ENCODE data around the gene SMCO3. TPM values are rescaled to one million over a fixed set of nuclear protein-coding genes. Genes with fewer than 3 reads are reported as not detected.

Gene SMCO3
- polyA plus RNA-seq, 1 experiment: 0.45 TPM

DNA sequence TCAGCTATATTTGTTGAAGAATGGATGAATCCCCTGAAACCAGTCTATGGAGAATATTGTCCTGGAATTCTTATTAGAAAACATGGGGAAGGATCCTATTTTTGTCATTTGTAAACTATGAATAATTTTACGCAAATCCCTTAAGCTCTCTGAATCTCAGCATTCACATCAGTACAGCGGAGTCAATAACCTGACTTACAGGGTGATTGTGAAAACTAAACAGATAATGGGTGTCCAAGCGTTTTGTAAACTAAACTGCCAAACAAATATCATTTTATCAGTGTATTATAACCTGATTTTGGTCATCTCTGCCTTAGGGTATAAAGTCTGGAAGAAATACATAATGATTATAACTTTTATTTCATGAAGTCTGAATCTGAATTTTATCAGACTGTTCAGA, 19.4 kb upstream of the SMCO3 start:
- TF ChIP-seq, protein P1, sequence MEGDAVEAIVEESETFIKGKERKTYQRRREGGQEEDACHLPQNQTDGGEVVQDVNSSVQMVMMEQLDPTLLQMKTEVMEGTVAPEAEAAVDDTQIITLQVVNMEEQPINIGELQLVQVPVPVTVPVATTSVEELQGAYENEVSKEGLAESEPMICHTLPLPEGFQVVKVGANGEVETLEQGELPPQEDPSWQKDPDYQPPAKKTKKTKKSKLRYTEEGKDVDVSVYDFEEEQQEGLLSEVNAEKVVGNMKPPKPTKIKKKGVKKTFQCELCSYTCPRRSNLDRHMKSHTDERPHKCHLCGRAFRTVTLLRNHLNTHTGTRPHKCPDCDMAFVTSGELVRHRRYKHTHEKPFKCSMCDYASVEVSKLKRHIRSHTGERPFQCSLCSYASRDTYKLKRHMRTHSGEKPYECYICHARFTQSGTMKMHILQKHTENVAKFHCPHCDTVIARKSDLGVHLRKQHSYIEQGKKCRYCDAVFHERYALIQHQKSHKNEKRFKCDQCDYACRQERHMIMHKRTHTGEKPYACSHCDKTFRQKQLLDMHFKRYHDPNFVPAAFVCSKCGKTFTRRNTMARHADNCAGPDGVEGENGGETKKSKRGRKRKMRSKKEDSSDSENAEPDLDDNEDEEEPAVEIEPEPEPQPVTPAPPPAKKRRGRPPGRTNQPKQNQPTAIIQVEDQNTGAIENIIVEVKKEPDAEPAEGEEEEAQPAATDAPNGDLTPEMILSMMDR (IDR thresholded peaks at IDR 0.05; ENCODE audit: insufficient read depth, low read depth, low read length): no peak
- POLR2A ChIA-PET: no interaction called here
- DNase-seq (ENCODE audit: low read depth): no peak
- Histone ChIP-seq H3K27me3 (ENCODE audit: control insufficient read depth, insufficient read depth, low read length) (no peaks in the 10 kb centered on the region), H3K4me3 (ENCODE audit: low read depth, low read length) (no peak overlapping the region), H3K36me3 (ENCODE audit: control insufficient read depth, insufficient read depth, low read length) (no peaks in the 10 kb centered on the region)
- CTCF ChIA-PET: interaction anchor here (1.2 to 2.3 kb wide), 2 partner anchors 22 to 63 kb away, joined by 4 to 7 read pairs; no protein-coding TSS in a partner anchor

- ChIA-PET CTCF (interaction anchor here (1.4 kb wide), 1 partner anchor 17 kb away, joined by 5 read pairs; no protein-coding TSS in a partner anchor), POLR2A (no interaction called here)
- Histone ChIP-seq H3K4me3 (ENCODE audit: low read depth, low read length) (no peak overlapping the region), H3K27me3 (ENCODE audit: control insufficient read depth, insufficient read depth, low read length) (no peaks in the 10 kb centered on the region), H3K36me3 (ENCODE audit: control insufficient read depth, insufficient read depth, low read length) (no peaks in the 10 kb centered on the region)
- TF ChIP-seq, protein P1 (IDR thresholded peaks at IDR 0.05; ENCODE audit: insufficient read depth, low read depth, low read length): no peak
- no peak for DNase-seq (ENCODE audit: low read depth)
These were observed 14.9 kb upstream of the SMCO3 start for GRCh38 chr12:14828892-14829291.

DNA sequence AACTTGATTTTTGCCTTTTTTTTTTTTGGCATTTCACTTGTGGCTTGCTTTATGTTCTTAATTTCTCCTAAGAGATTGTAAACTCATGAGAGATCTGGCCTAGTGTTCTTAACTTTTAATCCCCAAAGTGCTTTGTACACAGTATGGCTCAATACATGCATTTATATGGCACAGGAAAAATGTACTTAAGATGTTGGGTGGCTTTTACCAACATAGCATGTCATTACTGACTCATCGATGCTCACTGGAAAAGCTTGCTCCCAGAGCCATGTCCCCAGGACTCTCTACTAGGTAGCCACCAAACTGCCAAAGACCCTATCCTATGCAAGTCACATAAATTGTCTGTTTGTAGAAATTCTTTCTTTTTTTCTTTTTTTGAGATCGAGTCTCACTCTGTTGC, 13.1 kb upstream of the SMCO3 start:
- H3K4me3 ChIP-seq (ENCODE audit: low read depth, low read length): no peak overlapping the region
- DNase-seq (ENCODE audit: low read depth): no peak
- TF ChIP-seq, protein P1 (IDR thresholded peaks at IDR 0.05; ENCODE audit: insufficient read depth, low read depth, low read length): no peak
- ChIA-PET POLR2A (no interaction called here), CTCF (interaction anchor here (2.2 kb wide), 1 partner anchor 16 kb away, joined by 8 read pairs; no protein-coding TSS in a partner anchor)
- no peaks in the 10 kb centered on the region for H3K27me3 ChIP-seq (ENCODE audit: control insufficient read depth, insufficient read depth, low read length)
- no peaks in the 10 kb centered on the region for H3K36me3 ChIP-seq (ENCODE audit: control insufficient read depth, insufficient read depth, low read length)

DNA sequence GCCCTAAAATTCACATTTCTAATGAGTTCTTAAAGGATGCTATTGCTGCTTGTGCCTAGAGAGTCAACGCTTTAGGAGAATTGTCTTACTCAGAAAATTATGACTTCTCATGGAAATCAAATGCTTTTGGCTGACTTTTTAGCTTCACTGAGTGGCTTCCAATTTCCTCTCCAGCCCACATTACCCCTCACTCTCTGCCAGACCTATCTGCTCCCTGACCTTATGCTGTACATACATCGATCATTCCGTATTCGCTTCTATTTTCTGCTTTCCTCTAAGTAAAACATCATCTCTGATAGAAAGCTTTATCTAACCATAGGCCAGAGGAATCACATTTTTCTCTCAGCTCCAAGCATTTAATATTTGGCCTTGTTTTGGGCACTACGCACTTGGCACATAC, 12.5 kb upstream of the SMCO3 start:
- H3K4me3 ChIP-seq (ENCODE audit: low read depth, low read length): no peak overlapping the region
- POLR2A ChIA-PET: no interaction called here

GRCh38 chr12:14825256-14825655, 11.3 kb upstream of the SMCO3 start:
- H3K27me3 ChIP-seq (ENCODE audit: control insufficient read depth, insufficient read depth, low read length): no peaks in the 10 kb centered on the region
- no peak for DNase-seq (ENCODE audit: low read depth)
- H3K4me3 ChIP-seq (ENCODE audit: low read depth, low read length): no peak overlapping the region
- H3K36me3 ChIP-seq (ENCODE audit: control insufficient read depth, insufficient read depth, low read length): no peaks in the 10 kb centered on the region
- TF ChIP-seq, protein P1 (IDR thresholded peaks at IDR 0.05; ENCODE audit: insufficient read depth, low read depth, low read length): no peak
- ChIA-PET CTCF (interaction anchor here (0.9 to 2.2 kb wide), 3 partner anchors 15 to 54 kb away, joined by 3 to 8 read pairs (median 5); a partner anchor contains a TSS), POLR2A (no interaction called here)

More for the DNA sequence above, 12.5 kb upstream of the SMCO3 start:
- TF ChIP-seq, protein P1 (IDR thresholded peaks at IDR 0.05; ENCODE audit: insufficient read depth, low read depth, low read length): no peak
- DNase-seq (ENCODE audit: low read depth): no peak
- no peaks in the 10 kb centered on the region for H3K36me3 ChIP-seq (ENCODE audit: control insufficient read depth, insufficient read depth, low read length)
- CTCF ChIA-PET: interaction anchor here (2.2 kb wide), 1 partner anchor 16 kb away, joined by 8 read pairs; no protein-coding TSS in a partner anchor
- H3K27me3 ChIP-seq (ENCODE audit: control insufficient read depth, insufficient read depth, low read length): no peaks in the 10 kb centered on the region
